Right atrium auricular region (tissue), 2 donors: Measurements from ENCODE around the gene FBRSL1. TPM values are rescaled to one million over a fixed set of nuclear protein-coding genes. Genes with fewer than 3 reads are reported as not detected.
A peak's percentile ranks its signal among the peaks of the same experiment; 100 is the strongest.
"Not testable (repeated sequence)": the region's sequence is repeated elsewhere in the genome, so short reads cannot be mapped to it uniquely, and the experiment has no call there.

Experiments used
- DNase-seq: peaks from one replicate; pipeline ENCODE4 v3.0.0-alpha.2; 2019; ENCODE audit warnings: low spot score
- H3K27ac ChIP-seq, 2 donors: fragments of 200-600 bp; sonication (generic); 1 replicate in 1 of 2; 2 replicates in 1 of 2; pipeline ENCODE4 v1.5.1; 2016 to 2019
- H3K27me3 ChIP-seq, 2 donors: fragments of 200-600 bp; sonication (generic); one replicate each; pipeline versions ENCODE4 v1.5.1 to v1.6.0; 2017 to 2019
- H3K36me3 ChIP-seq: fragments of 200-600 bp; sonication (generic); one replicate; pipeline ENCODE4 v1.5.1; 2016
- H3K4me1 ChIP-seq, 2 donors: fragments of 200-600 bp; sonication (generic); one replicate each; pipeline versions ENCODE4 v1.5.1 to v1.6.0; 2017 to 2019
- H3K4me3 ChIP-seq, 2 donors: fragments of 200-600 bp; sonication (generic); 1 replicate in 1 of 2; 2 replicates in 1 of 2; pipeline ENCODE4 v1.5.1; 2017 to 2019; ENCODE audit warnings: mild to moderate bottlenecking in 1 of 2, moderate library complexity in 1 of 2
- H3K9me3 ChIP-seq, 2 donors: fragments of 200-600 bp; sonication (generic); one replicate each; pipeline ENCODE4 v1.5.1; 2019
- CTCF ChIP-seq, 2 donors: fragments of 200-600 bp; sonication (generic); IDR thresholded peaks; one replicate each; pipeline ENCODE4 v1.5.1; 2019; ENCODE audit warnings: antibody characterized with exemption in 2 of 2
- total RNA-seq, 2 donors: library from RNA; depleted of rRNA; stranded (reverse); fragments of >200 nt; gene quantifications; one replicate each; pipeline ENCODE4 v1.1.0, GENCODE V29; 2016

FBRSL1 gene
- total RNA-seq, 2 donors from 2014 or later: 19.3 to 20.4 TPM

GRCh38 chr12:132460571-132460970, 29.4 kb upstream of the FBRSL1 start:
- DNase-seq: no peak
- no peaks in the 10 kb centered on the region for H3K27me3 ChIP-seq
- no peaks in the 10 kb centered on the region for H3K9me3 ChIP-seq
- H3K4me1 ChIP-seq: no peaks in the 10 kb centered on the region
- H3K4me3 ChIP-seq: no peak overlapping the region
- TF ChIP-seq CTCF (IDR thresholded peaks at IDR 0.05): peak in 1 of 2 donors; percentile 16
- H3K36me3 ChIP-seq: no peaks in the 10 kb centered on the region
- no peak overlapping the region for H3K27ac ChIP-seq

GRCh38 chr12:132461526-132461925, 28.4 kb upstream of the FBRSL1 start:
- Histone ChIP-seq H3K4me1 (no peaks in the 10 kb centered on the region), H3K27me3 (no peaks in the 10 kb centered on the region), H3K9me3 (no peaks in the 10 kb centered on the region), H3K4me3 (no peak overlapping the region), H3K36me3 (no peaks in the 10 kb centered on the region), H3K27ac (no peak overlapping the region)
- DNase-seq: no peak
- TF ChIP-seq CTCF (IDR thresholded peaks at IDR 0.05): no peak

GRCh38 chr12:132462788-132463187, 27.2 kb upstream of the FBRSL1 start:
- Histone ChIP-seq H3K4me1 (no peaks in the 10 kb centered on the region), H3K4me3 (no peak overlapping the region), H3K27ac (no peak overlapping the region), H3K9me3 (no peaks in the 10 kb centered on the region), H3K27me3 (no peaks in the 10 kb centered on the region), H3K36me3 (no peaks in the 10 kb centered on the region)
- DNase-seq: no peak
- TF ChIP-seq CTCF (IDR thresholded peaks at IDR 0.05): no peak

GRCh38 chr12:132463284-132463924, 26.5 kb upstream of the FBRSL1 start:
- H3K4me3 ChIP-seq, H3K27me3 ChIP-seq, H3K27ac ChIP-seq, H3K36me3 ChIP-seq, DNase-seq, H3K4me1 ChIP-seq, H3K9me3 ChIP-seq: not testable (repeated sequence)

GRCh38 chr12:132464304-132464703, 25.6 kb upstream of the FBRSL1 start:
- not testable (repeated sequence) for H3K4me3 ChIP-seq, H3K27me3 ChIP-seq, DNase-seq, H3K36me3 ChIP-seq, H3K4me1 ChIP-seq, H3K9me3 ChIP-seq, H3K27ac ChIP-seq

GRCh38 chr12:132464820-132465219, 25.1 kb upstream of the FBRSL1 start:
- H3K27ac ChIP-seq: no peak overlapping the region
- no peaks in the 10 kb centered on the region for H3K4me1 ChIP-seq
- no peaks in the 10 kb centered on the region for H3K27me3 ChIP-seq
- TF ChIP-seq CTCF (IDR thresholded peaks at IDR 0.05): no peak
- no peaks in the 10 kb centered on the region for H3K36me3 ChIP-seq
- no peak for DNase-seq
- no peaks in the 10 kb centered on the region for H3K9me3 ChIP-seq
- no peak overlapping the region for H3K4me3 ChIP-seq
